Measurements from ENCODE around the gene GFI1. TPM values are rescaled to one million over a fixed set of nuclear protein-coding genes. Genes with fewer than 3 reads are reported as not detected.
A peak's percentile ranks its signal among the peaks of the same experiment; 100 is the strongest.

Gene GFI1
- total and polyA plus RNA-seq, 2 of the 13 experiments (the other 11 are each of a cell fraction or from before 2014, with no cell fraction given): 10.3 to 10.5 TPM

DNA sequence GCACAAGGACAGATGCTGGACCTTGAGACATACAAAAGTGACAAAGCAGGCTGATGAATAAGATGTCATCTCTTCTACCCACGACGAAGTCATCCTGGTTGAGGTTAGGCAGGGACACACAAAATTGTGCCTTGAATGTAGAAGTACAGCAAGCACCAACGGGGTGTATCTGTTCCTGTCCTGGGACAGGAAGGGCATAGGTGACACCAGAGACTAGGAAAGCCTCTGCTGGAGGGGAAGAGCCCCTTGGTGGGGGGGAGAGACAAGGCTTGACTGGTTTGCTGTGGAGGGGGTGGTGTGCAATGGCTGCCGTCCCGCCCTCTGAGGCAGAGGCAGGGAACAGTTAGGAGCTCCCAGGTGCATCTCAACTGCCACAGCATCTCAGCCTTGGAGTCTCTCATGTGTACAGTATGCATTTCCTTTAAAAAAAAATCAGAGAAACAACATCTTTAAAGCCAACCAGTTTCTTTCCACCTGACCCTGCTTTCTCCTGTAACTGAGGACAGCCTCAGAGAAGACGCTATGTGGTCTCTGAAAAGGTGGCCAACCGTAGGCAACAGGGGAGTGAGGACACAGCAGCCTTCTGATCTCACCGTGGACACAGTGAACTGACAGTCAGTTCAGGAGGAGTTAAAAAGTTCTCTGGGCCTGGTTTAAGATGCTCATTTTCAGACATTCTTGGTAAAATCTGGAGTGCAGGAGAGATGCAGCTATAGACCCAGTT, 17.7 kb upstream of the GFI1 start (continued):
- TF ChIP-seq, protein P1, sequence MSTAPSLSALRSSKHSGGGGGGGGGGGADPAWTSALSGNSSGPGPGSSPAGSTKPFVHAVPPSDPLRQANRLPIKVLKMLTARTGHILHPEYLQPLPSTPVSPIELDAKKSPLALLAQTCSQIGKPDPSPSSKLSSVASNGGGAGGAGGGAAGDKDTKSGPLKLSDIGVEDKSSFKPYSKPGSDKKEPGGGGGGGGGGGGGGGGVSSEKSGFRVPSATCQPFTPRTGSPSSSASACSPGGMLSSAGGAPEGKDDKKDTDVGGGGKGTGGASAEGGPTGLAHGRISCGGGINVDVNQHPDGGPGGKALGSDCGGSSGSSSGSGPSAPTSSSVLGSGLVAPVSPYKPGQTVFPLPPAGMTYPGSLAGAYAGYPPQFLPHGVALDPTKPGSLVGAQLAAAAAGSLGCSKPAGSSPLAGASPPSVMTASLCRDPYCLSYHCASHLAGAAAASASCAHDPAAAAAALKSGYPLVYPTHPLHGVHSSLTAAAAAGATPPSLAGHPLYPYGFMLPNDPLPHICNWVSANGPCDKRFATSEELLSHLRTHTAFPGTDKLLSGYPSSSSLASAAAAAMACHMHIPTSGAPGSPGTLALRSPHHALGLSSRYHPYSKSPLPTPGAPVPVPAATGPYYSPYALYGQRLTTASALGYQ (CRISPR knock-in tag; IDR thresholded peaks at IDR 0.05): 0 out of 2 replicates have a peak, but pooled peaks have one; percentile 3
- TF ChIP-seq POLR2G (IDR thresholded peaks at IDR 0.05; ENCODE audit: low read depth, low read length): peak; percentile 59
- 0 out of 2 replicates have a peak, but pooled peaks have one; percentile 3 for TF ChIP-seq HBP1 (CRISPR knock-in tag; IDR thresholded peaks at IDR 0.05; ENCODE audit: low read depth)
- TF ChIP-seq RARG (CRISPR knock-in tag; IDR thresholded peaks at IDR 0.05; ENCODE audit: low read depth): no peak
- 0 out of 2 replicates have a peak, but pooled peaks have one; percentile 29 for TF ChIP-seq BRD4 (CRISPR knock-in tag; IDR thresholded peaks at IDR 0.05)
- TF ChIP-seq, protein P2, sequence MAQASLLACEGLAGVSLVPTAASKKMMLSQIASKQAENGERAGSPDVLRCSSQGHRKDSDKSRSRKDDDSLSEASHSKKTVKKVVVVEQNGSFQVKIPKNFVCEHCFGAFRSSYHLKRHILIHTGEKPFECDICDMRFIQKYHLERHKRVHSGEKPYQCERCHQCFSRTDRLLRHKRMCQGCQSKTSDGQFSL (CRISPR knock-in tag; IDR thresholded peaks at IDR 0.05): peak; percentile 74
- TF ChIP-seq YY1 (IDR thresholded peaks at IDR 0.05; ENCODE audit: insufficient read depth, insufficient replicate concordance, low read depth, low read length): peak; percentile 70
- no peak for TF ChIP-seq ZNF280D (CRISPR knock-in tag; IDR thresholded peaks at IDR 0.05)
- TF ChIP-seq NR2F2 (IDR thresholded peaks at IDR 0.05; ENCODE audit: borderline replicate concordance, low read depth): no peak
- TF ChIP-seq, protein P3, sequence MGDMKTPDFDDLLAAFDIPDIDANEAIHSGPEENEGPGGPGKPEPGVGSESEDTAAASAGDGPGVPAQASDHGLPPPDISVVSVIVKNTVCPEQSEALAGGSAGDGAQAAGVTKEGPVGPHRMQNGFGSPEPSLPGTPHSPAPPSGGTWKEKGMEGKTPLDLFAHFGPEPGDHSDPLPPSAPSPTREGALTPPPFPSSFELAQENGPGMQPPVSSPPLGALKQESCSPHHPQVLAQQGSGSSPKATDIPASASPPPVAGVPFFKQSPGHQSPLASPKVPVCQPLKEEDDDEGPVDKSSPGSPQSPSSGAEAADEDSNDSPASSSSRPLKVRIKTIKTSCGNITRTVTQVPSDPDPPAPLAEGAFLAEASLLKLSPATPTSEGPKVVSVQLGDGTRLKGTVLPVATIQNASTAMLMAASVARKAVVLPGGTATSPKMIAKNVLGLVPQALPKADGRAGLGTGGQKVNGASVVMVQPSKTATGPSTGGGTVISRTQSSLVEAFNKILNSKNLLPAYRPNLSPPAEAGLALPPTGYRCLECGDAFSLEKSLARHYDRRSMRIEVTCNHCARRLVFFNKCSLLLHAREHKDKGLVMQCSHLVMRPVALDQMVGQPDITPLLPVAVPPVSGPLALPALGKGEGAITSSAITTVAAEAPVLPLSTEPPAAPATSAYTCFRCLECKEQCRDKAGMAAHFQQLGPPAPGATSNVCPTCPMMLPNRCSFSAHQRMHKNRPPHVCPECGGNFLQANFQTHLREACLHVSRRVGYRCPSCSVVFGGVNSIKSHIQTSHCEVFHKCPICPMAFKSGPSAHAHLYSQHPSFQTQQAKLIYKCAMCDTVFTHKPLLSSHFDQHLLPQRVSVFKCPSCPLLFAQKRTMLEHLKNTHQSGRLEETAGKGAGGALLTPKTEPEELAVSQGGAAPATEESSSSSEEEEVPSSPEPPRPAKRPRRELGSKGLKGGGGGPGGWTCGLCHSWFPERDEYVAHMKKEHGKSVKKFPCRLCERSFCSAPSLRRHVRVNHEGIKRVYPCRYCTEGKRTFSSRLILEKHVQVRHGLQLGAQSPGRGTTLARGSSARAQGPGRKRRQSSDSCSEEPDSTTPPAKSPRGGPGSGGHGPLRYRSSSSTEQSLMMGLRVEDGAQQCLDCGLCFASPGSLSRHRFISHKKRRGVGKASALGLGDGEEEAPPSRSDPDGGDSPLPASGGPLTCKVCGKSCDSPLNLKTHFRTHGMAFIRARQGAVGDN (CRISPR knock-in tag; IDR thresholded peaks at IDR 0.05): peak; percentile 41; the same call in 1 of the 2 replicates

Measured in HepG2 (cell line).